A673 (cell line): Measurements from ENCODE around the gene CLEC16A. TPM values are rescaled to one million over a fixed set of nuclear protein-coding genes. Genes with fewer than 3 reads are reported as not detected.

ENCODE experiments used
- BruUV-seq: library from RNA; stranded (reverse); fragments of 400-500 nt; replicated peaks from 2 replicates; lab custom pipeline; 2021; lab: Mats Ljungman, UMichigan
- CTCF ChIA-PET: fragments of 300-600 bp; sonication (Branson Sonifier 250); formaldehyde crosslinking; loops from one replicate; lab custom pipeline; 2022; ENCODE audit warnings: antibody characterized with exemption; lab: Charles Lee
- POLR2A ChIA-PET: fragments of 300-600 bp; sonication (Branson Sonifier 250); formaldehyde crosslinking; loops from one replicate; lab custom pipeline; 2022; ENCODE audit warnings: antibody characterized with exemption; ENCODE audit not compliant: low non-redundant PET; lab: Charles Lee
- DNase-seq: peaks from one replicate; pipeline ENCODE4 v3.0.0-alpha.2; 2015; ENCODE audit warnings: low spot score
- H3K27ac ChIP-seq: fragments of 200-600 bp; sonication (generic); 2 replicates; pipeline ENCODE4 v1.5.1; 2016; ENCODE audit warnings: mixed run types, low read depth, mild to moderate bottlenecking, mixed read lengths, antibody characterized with exemption, low read length; ENCODE audit not compliant: poor library complexity, severe bottlenecking
- H3K27me3 ChIP-seq: fragments of 200-600 bp; sonication (generic); replicated peaks from 2 replicates; pipeline ENCODE4 v1.6.1; 2017; ENCODE audit warnings: mixed run types, low read depth, mild to moderate bottlenecking, mixed read lengths, antibody characterized with exemption, low read length; ENCODE audit not compliant: insufficient read depth, poor library complexity
- H3K36me3 ChIP-seq: fragments of 200-600 bp; sonication (generic); 2 replicates; pipeline ENCODE4 v1.6.1; 2016; ENCODE audit warnings: mixed run types, mild to moderate bottlenecking, mixed read lengths, antibody characterized with exemption, low read length; ENCODE audit not compliant: insufficient read depth, poor library complexity, severe bottlenecking
- H3K4me1 ChIP-seq: fragments of 200-600 bp; sonication (generic); 2 replicates; pipeline ENCODE4 v1.6.1; 2017; ENCODE audit warnings: mixed run types, mild to moderate bottlenecking, mixed read lengths, antibody characterized with exemption, low read length; ENCODE audit not compliant: insufficient read depth, poor library complexity, severe bottlenecking
- H3K4me3 ChIP-seq: fragments of 200-600 bp; sonication (generic); 2 replicates; pipeline ENCODE4 v1.5.1; 2016; ENCODE audit warnings: low read depth, mixed run types, mild to moderate bottlenecking, mixed read lengths, low read length; ENCODE audit not compliant: poor library complexity, severe bottlenecking
- H3K9me3 ChIP-seq: fragments of 200-600 bp; sonication (generic); 2 replicates; pipeline ENCODE4 v1.6.1; 2016; ENCODE audit warnings: mixed run types, low read depth, mild to moderate bottlenecking, mixed read lengths, antibody characterized with exemption, low read length; ENCODE audit not compliant: poor library complexity, severe bottlenecking
- CTCF ChIP-seq: fragments of 300-800, 200-600 bp; sonication (generic); conservative IDR thresholded peaks from 2 replicates; pipeline ENCODE4 v1.5.1; 2017; ENCODE audit warnings: low read depth, mild to moderate bottlenecking, antibody characterized with exemption, low read length, moderate library complexity, mixed read lengths
- EZH2 ChIP-seq: fragments of 200-600 bp; sonication (generic); IDR thresholded peaks from 2 replicates; pipeline ENCODE4 v1.6.1; 2017; ENCODE audit warnings: borderline replicate concordance, low read depth, mild to moderate bottlenecking, mixed read lengths, antibody characterized with exemption, low read length; ENCODE audit not compliant: poor library complexity, severe bottlenecking
- intact Hi-C: fragments of 100-400 bp; cut with micrococcal nuclease; formaldehyde crosslinking; loops from one replicate; pipeline ENCODE4 v1.10.0; 2022; ENCODE audit not compliant: unreplicated experiment
- total RNA-seq: library from RNA; stranded (reverse); gene quantifications from 2 replicates; pipeline ENCODE4 v1.2.3, GENCODE V29; 2021

Gene CLEC16A
- total RNA-seq, 1 experiment from 2014 or later: 23.4 TPM

DNA sequence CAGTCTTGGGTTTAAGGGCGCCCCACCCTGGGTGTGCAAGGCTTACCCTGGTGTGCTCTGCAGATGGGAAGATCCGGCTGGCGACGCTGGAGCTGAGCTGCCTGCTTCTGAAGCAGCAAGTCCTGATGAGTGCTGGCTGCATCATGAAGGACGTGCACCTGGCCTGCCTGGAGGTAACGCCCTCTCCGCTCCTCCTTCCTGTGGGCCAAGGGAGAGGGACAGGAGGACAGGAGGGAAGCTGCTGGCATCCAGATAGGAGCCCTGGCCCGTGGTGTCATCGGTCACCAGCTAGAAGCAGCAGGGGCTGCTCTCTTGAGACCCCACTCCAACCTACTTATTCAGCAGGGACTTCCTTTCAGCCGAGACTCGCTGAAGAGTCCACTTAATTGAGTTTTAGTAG is 97.8 kb downstream of the CLEC16A start:
- CTCF ChIA-PET: no interaction called here
- no TSS peak for BruUV-seq

DNA sequence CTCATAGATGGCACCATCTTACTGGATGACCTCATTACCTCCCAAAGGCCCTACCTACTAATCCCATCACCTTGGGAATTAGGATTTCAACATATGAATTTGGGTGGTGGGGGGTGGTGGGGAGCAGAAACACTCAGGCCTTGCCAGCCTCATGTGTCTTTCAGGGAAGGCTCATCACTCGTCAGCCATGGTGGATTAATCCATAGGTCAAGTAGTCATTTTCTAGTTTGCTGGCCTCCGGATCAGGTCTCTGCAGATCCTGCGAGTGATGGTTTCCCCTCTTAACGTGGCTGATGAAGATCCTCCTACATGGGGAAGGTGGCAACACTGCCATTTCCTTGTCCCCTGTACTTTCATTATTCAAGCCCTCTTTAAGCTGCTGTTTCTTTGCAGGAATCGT is 101.1 kb downstream of the CLEC16A start:
- H3K36me3 ChIP-seq: no peaks in the 10 kb centered on the region
- H3K27ac ChIP-seq: no peak overlapping the region
- H3K9me3 ChIP-seq: no peaks in the 10 kb centered on the region
- DNase-seq: no peak
- BruUV-seq: no TSS peak
- POLR2A ChIA-PET: no interaction called here
- TF ChIP-seq EZH2 (no peak), CTCF (no peak)
- CTCF ChIA-PET: no interaction called here
- H3K4me3 ChIP-seq: no peak overlapping the region
- no peaks in the 10 kb centered on the region for H3K27me3 ChIP-seq
- intact Hi-C loops: no loop called here
- H3K4me1 ChIP-seq: peaks cover 32% of the 10 kb centered on the region

More for the DNA sequence above, 97.8 kb downstream of the CLEC16A start:
- no peak for DNase-seq
- POLR2A ChIA-PET: no interaction called here
- intact Hi-C loops: no loop called here
- H3K27me3 ChIP-seq: no peaks in the 10 kb centered on the region
- TF ChIP-seq CTCF: no peak
- no peak for TF ChIP-seq EZH2
- no peaks in the 10 kb centered on the region for H3K9me3 ChIP-seq
- no peaks in the 10 kb centered on the region for H3K36me3 ChIP-seq
- no peak overlapping the region for H3K4me3 ChIP-seq
- no peak overlapping the region for H3K27ac ChIP-seq
- peaks cover 16% of the 10 kb centered on the region for H3K4me1 ChIP-seq

GRCh38 chr16:11045846-11046245 is 101.5 kb downstream of the CLEC16A start:
- DNase-seq: no peak
- Histone ChIP-seq H3K36me3 (no peaks in the 10 kb centered on the region), H3K4me1 (peaks cover 32% of the 10 kb centered on the region), H3K27me3 (no peaks in the 10 kb centered on the region), H3K27ac (no peak overlapping the region), H3K9me3 (no peaks in the 10 kb centered on the region), H3K4me3 (no peak overlapping the region)
- POLR2A ChIA-PET: no interaction called here
- no TSS peak for BruUV-seq
- TF ChIP-seq CTCF (no peak), EZH2 (no peak)
- intact Hi-C loops: no loop called here
- CTCF ChIA-PET: no interaction called here
